Vagina (tissue), 2 donors: ENCODE data around the gene MT1F.

Experiments used
- CTCF ChIP-seq, 3 experiments: fragments of 450-650 bp in 2 of 3; fragments of 200-600 bp in 1 of 3; sonication (generic) in 1 of 3; IDR thresholded peaks; one replicate each; pipeline ENCODE4 v1.5.1; 2017 to 2019; ENCODE audit warnings: antibody characterized with exemption in 3 of 3, mild to moderate bottlenecking in 2 of 3, moderate library complexity in 2 of 3
- POLR2AphosphoS5 ChIP-seq, 2 donors: sonication (generic); formaldehyde crosslinking; IDR thresholded peaks; one replicate each; pipeline ENCODE4 v1.9.0; 2017; ENCODE audit warnings: antibody characterized with exemption in 2 of 2, mild to moderate bottlenecking in 2 of 2, low read depth in 1 of 2; ENCODE audit not compliant: insufficient read depth in 1 of 2

GRCh38 chr16:56701534-56701933 lies 43.8 kb downstream of the MT1F start:
- TF ChIP-seq POLR2AphosphoS5 (IDR thresholded peaks at IDR 0.05; ENCODE audit: insufficient read depth in 1 of 2, low read depth in 1 of 2): no peak
- no peak for TF ChIP-seq CTCF (IDR thresholded peaks at IDR 0.05)
